NCI-H146 (cell line): Measurements from ENCODE around the gene ADGRA3.

Source experiments
- DNase-seq: peaks from one replicate; lab custom pipeline; 2025; lab: John Stamatoyannopoulos, UW

Gene ADGRA3

GRCh38 chr4:22508376-22508775 is 7.5 kb downstream of the ADGRA3 start:
- no peak for DNase-seq

GRCh38 chr4:22504922-22505321 is 10.9 kb downstream of the ADGRA3 start:
- DNase-seq = no peak

- no peak for DNase-seq
Observed at GRCh38 chr4:22504447-22504846, 11.4 kb downstream of the ADGRA3 start.

DNA sequence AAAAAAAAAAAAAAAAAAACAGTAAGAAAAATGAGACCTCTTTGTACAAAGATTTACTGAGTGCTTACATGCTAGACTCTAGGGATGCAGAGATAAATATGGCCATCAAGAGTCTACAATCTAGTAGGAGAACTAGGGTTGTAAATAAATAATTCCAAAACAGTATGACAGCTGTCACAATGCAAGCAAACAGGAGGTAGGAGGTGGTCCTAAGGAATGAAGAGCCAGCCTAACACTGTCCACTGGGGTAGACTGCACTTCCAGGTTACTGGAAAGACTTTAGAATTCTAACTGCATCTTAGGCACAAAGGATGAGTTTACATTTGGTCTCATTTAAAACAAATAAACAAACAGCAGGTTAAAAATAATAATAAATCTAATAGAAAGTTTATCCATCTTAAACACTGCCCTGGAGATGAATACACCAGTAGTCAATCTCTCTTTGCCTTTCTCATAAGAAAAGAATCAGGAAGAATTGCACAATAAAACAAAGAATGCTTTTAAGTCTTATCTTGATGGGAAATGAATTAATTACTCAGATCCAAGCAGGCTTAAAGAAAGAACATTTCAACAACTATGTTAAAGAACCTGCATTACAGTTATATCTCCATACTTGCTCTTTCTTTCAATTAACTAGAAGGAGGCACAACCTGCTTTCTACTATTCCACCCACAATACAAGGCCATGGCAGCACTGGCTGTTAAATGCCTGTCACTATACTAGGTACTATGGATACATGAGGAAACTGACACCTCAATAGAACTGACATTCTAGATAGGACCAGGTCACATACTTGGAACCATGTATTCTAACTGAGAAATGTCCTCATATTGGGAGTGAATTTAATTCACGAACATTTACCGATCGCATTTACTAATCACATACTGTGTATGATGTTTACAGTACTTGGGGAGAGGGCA is 12.7 kb downstream of the ADGRA3 start:
- DNase-seq = no peak

DNA sequence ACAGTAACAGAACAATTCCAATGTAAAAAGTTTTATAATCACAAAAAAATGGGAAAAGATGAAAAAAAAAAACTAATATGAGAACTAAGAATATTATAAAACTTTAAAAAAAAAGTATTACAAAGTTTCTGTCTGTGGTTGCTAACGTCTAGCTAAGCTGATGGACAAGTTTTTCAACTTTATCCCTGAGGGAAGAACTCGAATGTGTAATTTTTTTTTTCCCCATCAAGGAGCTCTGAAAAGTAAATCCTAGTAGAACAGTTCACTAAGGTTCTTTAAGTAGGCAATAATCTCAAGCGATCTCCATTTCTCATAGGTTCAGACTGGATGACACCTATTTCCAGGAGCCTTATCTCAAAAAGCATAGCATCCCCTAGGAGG is 14.2 kb downstream of the ADGRA3 start:
- DNase-seq = no peak

GRCh38 chr4:22500831-22501714 is 14.8 kb downstream of the ADGRA3 start:
- DNase-seq = no peak

- DNase-seq = peak; percentile 44
Observed at GRCh38 chr4:22500128-22500611, 15.7 kb downstream of the ADGRA3 start.

- DNase-seq = peak; percentile 5
Observed at GRCh38 chr4:22498866-22499265, 17.0 kb downstream of the ADGRA3 start.

DNA sequence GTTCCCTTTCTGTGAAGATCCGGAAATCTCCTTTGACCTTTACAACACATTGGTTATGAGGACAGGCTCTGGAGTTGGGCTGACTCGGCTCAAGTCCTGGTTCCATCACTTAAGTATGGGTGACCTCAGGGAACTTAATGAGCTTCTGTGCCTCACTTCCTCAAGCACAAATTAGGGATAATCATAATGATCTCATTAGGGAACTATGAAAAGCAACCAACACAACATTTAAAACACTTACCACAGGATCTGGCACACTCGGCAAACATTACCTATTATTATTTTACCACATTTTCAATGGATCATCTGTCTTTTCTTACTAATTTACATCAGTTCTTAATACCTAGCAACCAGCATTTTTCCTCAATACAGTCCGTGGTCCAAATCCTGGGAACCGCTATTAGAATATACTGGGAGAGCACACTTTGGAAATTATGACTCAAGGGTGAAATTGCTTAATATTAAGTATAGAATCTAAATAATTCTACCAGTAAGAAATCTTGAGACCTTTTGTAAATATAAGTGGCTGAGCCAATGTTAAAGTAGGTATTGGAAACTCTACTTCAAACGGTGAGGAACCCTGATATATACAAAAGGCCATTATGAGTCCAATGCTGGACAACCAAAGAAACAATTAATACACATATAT is 19.6 kb downstream of the ADGRA3 start:
- no peak for DNase-seq

DNA sequence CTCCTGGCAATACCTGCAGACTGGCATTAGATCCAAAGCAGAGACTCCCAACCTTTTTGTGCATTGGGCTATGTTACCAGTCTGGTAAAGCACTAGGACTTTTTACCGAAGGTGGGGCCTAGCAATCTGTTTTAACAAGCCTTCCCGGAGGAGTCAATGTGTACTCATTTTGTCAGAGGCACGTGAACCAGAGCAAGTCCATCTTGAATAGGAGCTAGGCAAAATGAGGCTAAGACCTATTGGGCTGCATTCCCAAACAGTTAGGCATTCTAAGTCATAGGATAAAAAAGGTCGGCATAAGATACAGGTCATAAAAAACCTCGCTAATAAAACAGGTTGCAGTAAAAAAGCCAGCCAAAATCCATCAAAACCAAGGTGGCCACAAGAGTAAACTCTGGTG is 22.3 kb downstream of the ADGRA3 start:
- no peak for DNase-seq

GRCh38 chr4:22492987-22493386 is 22.9 kb downstream of the ADGRA3 start:
- no peak for DNase-seq

DNA sequence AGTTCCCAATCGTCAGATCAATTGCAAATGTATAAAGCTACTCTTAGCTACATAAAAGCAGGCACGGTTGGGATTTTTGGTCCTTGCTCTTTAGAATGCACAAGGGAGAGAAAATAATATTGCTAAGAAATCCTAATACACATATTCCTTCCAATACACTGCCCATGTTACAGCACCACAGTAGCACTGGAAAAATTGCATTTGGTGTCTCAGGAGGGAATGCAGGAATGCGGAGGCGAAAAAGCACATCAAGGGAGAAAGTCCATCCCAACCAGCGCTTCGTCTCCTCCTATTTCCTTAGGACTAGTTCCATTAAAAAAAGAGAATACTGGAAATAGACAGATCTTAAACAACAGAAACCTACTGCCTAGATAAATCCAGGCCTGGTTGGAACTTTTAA is 23.9 kb downstream of the ADGRA3 start:
- no peak for DNase-seq

GRCh38 chr4:22490718-22491315 is 25.0 kb downstream of the ADGRA3 start:
- peak; percentile 3 for DNase-seq

DNA sequence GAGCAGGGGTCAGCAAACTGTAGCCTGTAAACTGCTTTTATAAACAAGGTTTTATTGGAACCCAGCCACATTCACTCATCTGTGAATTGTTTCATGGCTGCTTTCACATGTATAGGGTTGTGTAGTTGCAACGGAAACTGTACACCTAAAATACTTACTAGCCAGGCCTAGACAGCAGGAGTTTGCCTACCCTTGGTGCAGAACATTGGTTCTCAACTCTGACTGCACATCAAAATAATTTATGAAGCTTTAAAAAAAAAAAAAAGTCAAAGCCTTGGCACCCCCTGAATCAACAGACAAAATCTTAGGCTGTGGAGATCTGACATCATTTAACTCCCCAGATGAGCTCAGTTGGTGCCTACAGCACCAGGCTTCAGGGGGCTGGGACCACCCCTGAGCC is 27.8 kb downstream of the ADGRA3 start:
- no peak for DNase-seq

DNA sequence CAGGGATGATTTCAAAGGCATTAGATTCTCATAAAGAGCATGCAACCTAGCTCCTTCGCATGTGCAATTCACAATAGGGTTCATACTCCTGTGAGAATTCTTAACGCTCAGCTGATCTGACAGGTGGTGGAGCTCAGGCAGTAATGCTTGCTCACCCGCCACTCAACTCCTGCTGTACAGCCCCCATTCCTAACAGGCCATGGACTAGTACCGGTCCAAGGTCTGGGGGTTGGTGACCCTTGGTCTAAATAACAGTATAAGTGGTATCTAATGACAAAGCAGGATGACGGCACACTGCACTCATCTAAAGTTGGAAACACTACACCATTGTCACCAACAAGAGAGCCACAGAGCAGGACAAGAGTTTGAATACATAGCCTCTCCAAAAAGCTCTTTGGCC is 28.5 kb downstream of the ADGRA3 start:
- DNase-seq = no peak

- no peak for DNase-seq
Observed at GRCh38 chr4:22486276-22486675, 29.6 kb downstream of the ADGRA3 start.

DNA sequence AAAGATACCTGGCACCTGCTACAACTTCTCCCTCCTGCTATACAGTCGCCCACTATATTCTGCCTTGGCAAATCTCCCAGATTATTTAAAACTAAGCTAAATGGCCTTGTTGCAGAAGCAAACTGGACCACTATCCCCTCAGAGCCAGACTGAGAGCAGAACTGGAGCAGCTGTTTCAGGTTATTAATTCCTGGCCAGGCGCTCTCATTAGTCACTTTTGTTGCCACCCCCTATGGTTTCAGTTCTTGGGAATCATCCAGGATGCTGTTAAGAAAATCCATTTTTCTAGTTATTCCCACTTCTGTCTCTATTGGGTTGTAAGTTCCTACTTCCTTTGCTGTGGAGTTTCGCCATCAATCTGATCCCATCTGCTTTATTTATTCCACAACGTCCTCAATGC is 30.1 kb downstream of the ADGRA3 start:
- peak; percentile 26 for DNase-seq

DNA sequence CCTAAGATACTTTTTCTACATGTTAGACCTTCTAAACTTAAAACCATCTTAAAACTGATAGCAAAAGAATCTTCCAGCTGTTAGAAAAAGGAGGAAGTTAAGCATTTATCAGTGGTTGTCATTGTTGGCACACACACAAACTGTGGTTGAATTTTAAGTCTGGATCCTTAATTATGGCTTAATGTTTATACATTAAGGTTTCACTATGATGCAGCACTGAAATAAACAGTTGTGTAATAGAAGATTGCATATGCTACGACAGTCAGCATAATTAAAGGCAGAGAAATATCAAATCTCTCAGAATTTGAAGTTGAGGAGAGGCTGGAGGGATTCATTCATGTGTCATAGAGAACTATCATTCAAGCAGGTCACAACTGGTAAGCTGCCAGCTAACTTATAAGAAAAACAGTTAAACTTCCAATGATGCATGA is 32.3 kb downstream of the ADGRA3 start:
- DNase-seq = no peak

DNA sequence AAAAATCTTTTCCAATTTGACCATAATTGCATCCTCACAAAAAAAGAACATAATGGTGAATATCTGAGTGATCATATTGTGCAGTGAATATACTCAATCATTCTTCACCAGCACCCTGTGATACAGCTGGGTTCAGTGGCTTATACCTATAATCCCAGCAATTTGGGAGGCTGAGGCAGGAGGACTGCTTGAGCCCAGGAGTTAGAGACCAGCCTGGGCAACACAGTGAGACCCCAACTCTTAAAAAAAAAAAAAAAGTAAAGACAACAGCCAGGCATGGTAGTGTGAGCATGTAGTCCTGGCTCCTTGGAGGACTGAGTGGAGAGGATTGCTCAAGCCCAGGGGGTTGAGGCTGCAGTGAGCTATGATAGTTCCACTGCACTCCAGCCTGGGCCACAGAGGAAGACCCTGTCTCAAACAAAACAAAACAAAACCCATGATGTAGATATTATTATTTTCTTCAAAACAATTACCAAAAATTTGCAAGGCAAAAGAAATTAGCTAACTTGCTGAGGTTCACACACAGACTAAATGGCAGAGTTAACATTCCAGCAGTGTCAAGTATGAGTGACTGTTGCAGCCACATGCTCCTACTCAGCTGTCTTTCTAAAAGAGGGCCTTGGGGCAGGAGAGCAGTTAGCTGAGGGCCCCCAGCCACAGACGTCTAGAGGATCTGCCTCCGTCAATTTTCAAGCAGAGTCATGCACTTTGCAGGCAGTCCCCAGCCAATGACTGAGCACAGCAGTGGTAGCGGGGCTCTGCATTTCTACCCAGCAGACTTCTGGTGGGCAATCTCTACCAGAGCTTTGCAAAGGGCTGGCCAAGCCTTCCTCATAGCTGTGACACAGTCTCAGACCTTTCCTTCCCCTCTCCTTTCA is 33.4 kb downstream of the ADGRA3 start:
- DNase-seq = no peak

GRCh38 chr4:22480675-22481327 is 35.1 kb downstream of the ADGRA3 start:
- DNase-seq = no peak
